Endothelial cell of umbilical vein (primary cell): ENCODE data around the gene ACER1. TPM values are rescaled to one million over a fixed set of nuclear protein-coding genes. Genes with fewer than 3 reads are reported as not detected.

Source experiments
- BruUV-seq: library from RNA; stranded (reverse); fragments of 400-500 nt; replicated peaks from 2 replicates; lab custom pipeline; 2021; lab: Mats Ljungman, UMichigan
- CTCF ChIA-PET: fragments of 300-600, 350-600 bp; sonication (Branson Sonifier 250); formaldehyde crosslinking; loops from one replicate; lab custom pipeline; 2021; ENCODE audit warnings: antibody characterized with exemption, inconsistent platforms; lab: Charles Lee
- POLR2A ChIA-PET: fragments of 300-600, 350-600 bp; sonication (Branson Sonifier 250); formaldehyde crosslinking; loops from one replicate; lab custom pipeline; 2021; ENCODE audit warnings: antibody characterized with exemption, inconsistent platforms; lab: Charles Lee
- DNase-seq: peaks from one replicate; pipeline ENCODE4 v3.0.0-alpha.2; 2011; ENCODE audit warnings: low read depth, low spot score
- FAIRE-seq: peaks from 2 replicates; lab custom pipeline; 2011; peaks lifted over from hg19 to GRCh38; lab: Jason Lieb, UNC
- H2AFZ ChIP-seq: 2 replicates; pipeline ENCODE4 v1.6.0; 2012; ENCODE audit warnings: low read depth, low read length, control low read depth, inconsistent platforms
- H3K27ac ChIP-seq: 2 replicates; pipeline ENCODE4 v1.5.1; 2011; ENCODE audit warnings: low read depth, mild to moderate bottlenecking, control low read depth, low read length, moderate library complexity; ENCODE audit not compliant: insufficient read depth
- H3K27me3 ChIP-seq, 2 experiments: 2 replicates each; pipeline versions ENCODE4 v1.6.0 to v1.6.1; 2011; ENCODE audit warnings: low read length in 2 of 2, mixed read lengths in 1 of 2; ENCODE audit not compliant: control insufficient read depth in 2 of 2, insufficient read depth in 2 of 2
- H3K36me3 ChIP-seq, 2 experiments: 2 replicates in 1 of 2; 3 replicates in 1 of 2; pipeline ENCODE4 v1.5.1; 2011; ENCODE audit warnings: low read length in 2 of 2, mild to moderate bottlenecking in 1 of 2, moderate library complexity in 1 of 2; ENCODE audit not compliant: control insufficient read depth in 2 of 2, insufficient read depth in 2 of 2; ENCODE audit errors: extremely low read depth in 1 of 2
- H3K4me1 ChIP-seq: 3 replicates; pipeline ENCODE4 v1.5.1; 2011; ENCODE audit warnings: mild to moderate bottlenecking, low read length; ENCODE audit not compliant: control insufficient read depth, insufficient read depth; ENCODE audit errors: extremely low read depth
- H3K4me2 ChIP-seq: 2 replicates; pipeline ENCODE4 v1.6.1; 2011; ENCODE audit warnings: low read length, control low read depth, mixed read lengths; ENCODE audit not compliant: insufficient read depth
- H3K4me3 ChIP-seq, 3 experiments: fragments of 200-600 bp in 1 of 3; sonication (generic), shearing (Covaris generic) in 1 of 3; replicated peaks in 1 of 3; 2 replicates each; pipeline ENCODE4 v1.5.1; 2011 to 2016; ENCODE audit warnings: control low read depth in 3 of 3, low read length in 3 of 3, mild to moderate bottlenecking in 2 of 3, inconsistent platforms in 1 of 3, low read depth in 1 of 3, moderate library complexity in 1 of 3; ENCODE audit not compliant: insufficient read depth in 1 of 3
- H3K79me2 ChIP-seq: 2 replicates; pipeline ENCODE4 v1.6.0; 2012; ENCODE audit warnings: low read length, inconsistent platforms; ENCODE audit not compliant: control insufficient read depth, insufficient read depth
- H3K9ac ChIP-seq: replicated peaks from 2 replicates; pipeline ENCODE3; 2011; ENCODE audit warnings: low read length, control low read depth; ENCODE audit not compliant: insufficient read depth; ENCODE audit errors: extremely low read depth
- H3K9me1 ChIP-seq: replicated peaks from 3 replicates; pipeline ENCODE4 v1.6.0; 2011; ENCODE audit warnings: mild to moderate bottlenecking, low read length; ENCODE audit not compliant: control insufficient read depth, insufficient read depth; ENCODE audit errors: extremely low read depth
- H3K9me3 ChIP-seq: replicated peaks from 2 replicates; pipeline ENCODE4 v1.5.1; 2012; ENCODE audit warnings: low read length, inconsistent platforms; ENCODE audit not compliant: control insufficient read depth, insufficient read depth
- H4K20me1 ChIP-seq: replicated peaks from 2 replicates; pipeline ENCODE3; 2011; ENCODE audit warnings: mild to moderate bottlenecking, low read length; ENCODE audit not compliant: control insufficient read depth, insufficient read depth; ENCODE audit errors: extremely low read depth
- CTCF ChIP-seq, 2 donors: IDR thresholded peaks; 1 replicate in 1 of 2; 2 replicates in 1 of 2; pipeline ENCODE4 v1.5.1; 2011; ENCODE audit warnings: low read length in 2 of 2, mild to moderate bottlenecking in 2 of 2, moderate library complexity in 2 of 2, control low read depth in 1 of 2, inconsistent platforms in 1 of 2, low read depth in 1 of 2; ENCODE audit not compliant: insufficient read depth in 1 of 2; ENCODE audit errors: extremely low read depth in 1 of 2
- EZH2 ChIP-seq: IDR thresholded peaks from 2 replicates; pipeline ENCODE4 v1.6.1; 2012; ENCODE audit warnings: borderline replicate concordance, low read depth, mild to moderate bottlenecking, moderate library complexity, low read length, inconsistent platforms; ENCODE audit not compliant: severe bottlenecking
- FOS ChIP-seq: IDR thresholded peaks from 2 replicates; pipeline ENCODE4 v1.6.1; 2011; ENCODE audit warnings: mild to moderate bottlenecking, low read length, moderate library complexity, borderline replicate concordance; ENCODE audit not compliant: insufficient read depth
- GATA2 ChIP-seq: IDR thresholded peaks from 2 replicates; pipeline ENCODE4 v1.7.0; 2011; ENCODE audit warnings: low read depth, mild to moderate bottlenecking, moderate library complexity, mixed read lengths, low read length; ENCODE audit not compliant: insufficient read length, insufficient read depth
- JUN ChIP-seq: IDR thresholded peaks from 2 replicates; pipeline ENCODE4 v1.6.1; 2011; ENCODE audit warnings: borderline replicate concordance, low read depth; ENCODE audit not compliant: insufficient read length, insufficient read depth
- MAX ChIP-seq: IDR thresholded peaks from 2 replicates; pipeline ENCODE4 v1.6.1; 2011; ENCODE audit not compliant: insufficient read depth, insufficient read length
- MYC ChIP-seq: IDR thresholded peaks from one replicate; pipeline ENCODE4 v1.6.1; 2011; ENCODE audit warnings: mild to moderate bottlenecking, low read depth, low read length
- POLR2A ChIP-seq: IDR thresholded peaks from 2 replicates; pipeline ENCODE4 v1.6.1; 2012; ENCODE audit warnings: low read depth, mild to moderate bottlenecking, control low read depth, low read length
- dilution Hi-C: fragments of 300-500 bp; cut with MboI; formaldehyde crosslinking; loops from one replicate; pipeline ENCODE4 v1.15.0; 2019; ENCODE audit warnings: low sequenced_read_pairs; ENCODE audit not compliant: extremely low pct_ligation_motif_present
- intact Hi-C: fragments of 100-400 bp; cut with micrococcal nuclease; formaldehyde crosslinking; loops from one replicate; pipeline ENCODE4 v1.10.0; 2022
- polyA plus RNA-seq, 4 experiments: library from polyadenylated mRNA; depleted of rRNA in 3 of 4; stranded (reverse) in 3 of 4; unstranded in 1 of 4; fragments of >200 nt; gene quantifications; 2 replicates each; pipeline versions ENCODE4 v1.2.1 to v1.2.3, GENCODE V29; 2011 to 2012; ENCODE audit warnings: missing spikeins in 1 of 4
- total RNA-seq: library from RNA; stranded (reverse); gene quantifications from 2 replicates; pipeline ENCODE4 v1.2.3, GENCODE V29; 2021

ACER1 gene
- total and polyA plus RNA-seq, 2 donors (not counting 3 experiments of a cell fraction or from before 2014, with no cell fraction given) = 0.04 TPM; not detected in 1

GRCh38 chr19:6269101-6269886 lies 64.1 kb downstream of the ACER1 start:
- H3K4me3 ChIP-seq = no peak overlapping the region
- FAIRE-seq (no peak), DNase-seq (no peak)
- H3K9ac ChIP-seq = no peak overlapping the region
- H2AFZ ChIP-seq = no peak overlapping the region
- H3K79me2 ChIP-seq = peaks cover 75% of the 10 kb centered on the region
- intact Hi-C loops (no loop called here), dilution Hi-C loops (no loop called here)
- H3K4me1 ChIP-seq = peaks cover 35% of the 10 kb centered on the region
- no peaks in the 10 kb centered on the region for H4K20me1 ChIP-seq
- no peak overlapping the region for H3K4me2 ChIP-seq
- H3K27me3 ChIP-seq = no peaks in the 10 kb centered on the region
- no peaks in the 10 kb centered on the region for H3K9me3 ChIP-seq
- CTCF ChIA-PET = interaction anchor here (3.3 kb wide), 1 partner anchor 50 kb away, joined by 42 read pairs; no protein-coding TSS in a partner anchor
- no peak for TF ChIP-seq FOS
- TF ChIP-seq JUN = no peak
- no peak for TF ChIP-seq EZH2
- TF ChIP-seq GATA2 = no peak
- no peak for TF ChIP-seq POLR2A
- no peaks in the 10 kb centered on the region for H3K9me1 ChIP-seq
- peaks cover 9 to 22% of the 10 kb centered on the region in 2 experiments for H3K36me3 ChIP-seq
- POLR2A ChIA-PET = no interaction called here
- BruUV-seq = no TSS peak
- no peak overlapping the region for H3K27ac ChIP-seq

- TF ChIP-seq JUN (no peak), MAX (no peak), CTCF (IDR thresholded peaks at IDR 0.05; ENCODE audit: extremely low read depth in 1 of 2, insufficient read depth in 1 of 2, low read depth in 1 of 2, low read length in 2 of 2) (no peak), MYC (no peak)
- FAIRE-seq = no peak
- intact Hi-C loops = no loop called here
- no peak for DNase-seq
- Histone ChIP-seq H2AFZ (no peak overlapping the region), H3K27ac (no peak overlapping the region), H3K36me3 (peaks cover 9 to 22% of the 10 kb centered on the region in 2 experiments), H3K9ac (no peak overlapping the region), H3K4me2 (no peak overlapping the region), H3K9me1 (no peaks in the 10 kb centered on the region), H3K4me3 (no peak overlapping the region), H3K4me1 (peaks cover 26% of the 10 kb centered on the region), H3K79me2 (peaks cover 76% of the 10 kb centered on the region), H3K9me3 (no peaks in the 10 kb centered on the region), H3K27me3 (no peaks in the 10 kb centered on the region), H4K20me1 (no peaks in the 10 kb centered on the region)
- no TSS peak for BruUV-seq
- ChIA-PET CTCF (interaction anchor here (1.6 kb wide), 1 partner anchor 9 kb away, joined by 6 read pairs; no protein-coding TSS in a partner anchor), POLR2A (no interaction called here)
- dilution Hi-C loops = no loop called here
Observed at GRCh38 chr19:6268382-6268771, 65.0 kb downstream of the ACER1 start.
